PC-3 (cell line): ENCODE results near the gene ZCCHC24.

ENCODE experiments used
- CTCF ChIP-seq: fragments of 300-600 bp; sonication (generic); conservative IDR thresholded peaks from 2 replicates; pipeline ENCODE4 v1.5.1; 2017; ENCODE audit warnings: antibody characterized with exemption, low read depth, mild to moderate bottlenecking, low read length
- EZH2 ChIP-seq: fragments of 300-600 bp; sonication (generic); IDR thresholded peaks from one replicate; pipeline ENCODE4 v1.6.1; 2017; ENCODE audit warnings: antibody characterized with exemption, mild to moderate bottlenecking, low read length; ENCODE audit not compliant: unreplicated experiment
- EZH2phosphoT487 ChIP-seq: fragments of 300-600 bp; sonication (generic); IDR thresholded peaks from 2 replicates; pipeline ENCODE4 v1.6.1; 2018; ENCODE audit warnings: mild to moderate bottlenecking, antibody characterized with exemption, low read length, borderline replicate concordance

- TF ChIP-seq EZH2 (no peak), CTCF (no peak), EZH2phosphoT487 (no peak)
Observed at GRCh38 chr10:79346388-79347225, 98.8 kb downstream of the ZCCHC24 start.
